ENCODE results near the gene ACOX2.

The ACOX2 gene

GRCh38 chr3:58563386-58564035, 26.5 kb upstream of the ACOX2 start:
- TF ChIP-seq TSHZ2 (CRISPR knock-in tag; IDR thresholded peaks at IDR 0.05) (no peak), ZNF565 (CRISPR knock-in tag; conservative IDR thresholded peaks at IDR 0.05; ENCODE audit: low read depth) (no peak), ISL1 (CRISPR knock-in tag; IDR thresholded peaks at IDR 0.05) (no peak), BACH2 (CRISPR knock-in tag; IDR thresholded peaks at IDR 0.05; ENCODE audit: borderline replicate concordance) (no peak), SNAI2 (CRISPR knock-in tag; IDR thresholded peaks at IDR 0.05) (no peak), PPARA (CRISPR knock-in tag; IDR thresholded peaks at IDR 0.05; ENCODE audit: borderline replicate concordance) (no peak)
- no peak for ATAC-seq

GRCh38 chr3:58562498-58562897, 25.5 kb upstream of the ACOX2 start:
- ATAC-seq, result no peak
- TF ChIP-seq SNAI2 (CRISPR knock-in tag; IDR thresholded peaks at IDR 0.05) (no peak), CREB5 (CRISPR knock-in tag; IDR thresholded peaks at IDR 0.05; ENCODE audit: low read depth) (no peak), CSDC2 (CRISPR knock-in tag; IDR thresholded peaks at IDR 0.05) (no peak), OSR1 (CRISPR knock-in tag; IDR thresholded peaks at IDR 0.05) (no peak), ZNF565 (CRISPR knock-in tag; conservative IDR thresholded peaks at IDR 0.05; ENCODE audit: low read depth) (no peak), PPARA (CRISPR knock-in tag; IDR thresholded peaks at IDR 0.05; ENCODE audit: borderline replicate concordance) (no peak), RARB (CRISPR knock-in tag; IDR thresholded peaks at IDR 0.05) (no peak), TSHZ2 (CRISPR knock-in tag; IDR thresholded peaks at IDR 0.05) (no peak), ZC3H10 (CRISPR knock-in tag; IDR thresholded peaks at IDR 0.05) (no peak), BACH2 (CRISPR knock-in tag; IDR thresholded peaks at IDR 0.05; ENCODE audit: borderline replicate concordance) (no peak), ZFP30 (CRISPR knock-in tag; IDR thresholded peaks at IDR 0.05) (no peak), GLIS3 (CRISPR knock-in tag; IDR thresholded peaks at IDR 0.05) (no peak), PATZ1 (CRISPR knock-in tag; IDR thresholded peaks at IDR 0.05; ENCODE audit: borderline replicate concordance) (no peak), ZNF70 (CRISPR knock-in tag; IDR thresholded peaks at IDR 0.05) (no peak), ZFP3 (CRISPR knock-in tag; IDR thresholded peaks at IDR 0.05) (no peak), TCF4 (CRISPR knock-in tag; IDR thresholded peaks at IDR 0.05; ENCODE audit: borderline replicate concordance) (no peak)

- ATAC-seq, result peak; percentile 89
- TF ChIP-seq ESRRG (CRISPR knock-in tag; IDR thresholded peaks at IDR 0.05) (no peak), SNAI2 (CRISPR knock-in tag; IDR thresholded peaks at IDR 0.05) (no peak), ZFP30 (CRISPR knock-in tag; IDR thresholded peaks at IDR 0.05) (no peak), CSDC2 (CRISPR knock-in tag; IDR thresholded peaks at IDR 0.05) (no peak), CSRNP3 (CRISPR knock-in tag; IDR thresholded peaks at IDR 0.05) (no peak), ISL1 (CRISPR knock-in tag; IDR thresholded peaks at IDR 0.05) (peak; percentile 53; the same call in 1 of the 2 replicates)
These were observed 23.9 kb upstream of the ACOX2 start for GRCh38 chr3:58560771-58561311.

Measured in SK-N-SH treated with all-trans-retinoic acid at 6 μM for 48 hours (cell line).